Kidney epithelial cell (primary cell): ENCODE data around the gene CSRNP3. TPM values are rescaled to one million over a fixed set of nuclear protein-coding genes. Genes with fewer than 3 reads are reported as not detected.

Source experiments
- DNase-seq: peaks from one replicate; pipeline ENCODE4 v3.0.0-alpha.2; 2010; ENCODE audit warnings: low read depth
- H3K27me3 ChIP-seq: 2 replicates; pipeline ENCODE4 v1.6.0; 2011; ENCODE audit warnings: low read length; ENCODE audit not compliant: control insufficient read depth, insufficient read depth
- H3K36me3 ChIP-seq: 2 replicates; pipeline ENCODE4 v1.5.1; 2011; ENCODE audit warnings: low read length; ENCODE audit not compliant: control insufficient read depth, insufficient read depth
- H3K4me3 ChIP-seq: 2 replicates; pipeline ENCODE4 v1.5.1; 2011; ENCODE audit warnings: low read depth, mild to moderate bottlenecking, control low read depth, low read length
- total RNA-seq: library from RNA; depleted of rRNA; stranded (reverse); fragments of >200 nt; gene quantifications from 2 replicates; pipeline ENCODE4 v1.2.3, GENCODE V29; 2015
- TF ChIP-seq, protein P1 (sequence below): IDR thresholded peaks from 2 replicates; pipeline ENCODE4 v1.5.1; 2011; ENCODE audit warnings: mild to moderate bottlenecking, moderate library complexity, low read length, control low read depth, inconsistent platforms; ENCODE audit not compliant: insufficient read depth, poor library complexity, severe bottlenecking

The CSRNP3 gene
- total RNA-seq, 1 donor from 2014 or later: 1.6 TPM

DNA sequence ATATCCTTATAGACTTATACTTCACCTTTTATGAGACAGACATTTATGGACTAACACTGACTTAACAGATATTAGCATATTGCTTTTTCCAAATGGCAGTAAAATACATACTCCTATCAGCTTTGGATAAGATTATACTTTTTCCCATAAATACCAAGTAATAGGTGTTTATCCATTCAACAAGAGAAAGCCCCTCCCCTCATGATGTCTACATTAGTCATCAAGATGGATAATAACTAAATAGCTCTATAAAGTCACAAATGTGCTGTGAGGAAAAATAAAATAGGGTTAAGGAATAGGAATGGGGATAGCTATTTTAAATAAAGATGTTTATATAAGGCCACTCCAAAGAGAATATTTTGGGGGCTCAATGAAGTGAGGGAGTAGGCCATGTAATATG, 39.4 kb downstream of the CSRNP3 start:
- Histone ChIP-seq H3K36me3 (no peaks in the 10 kb centered on the region), H3K27me3 (no peaks in the 10 kb centered on the region), H3K4me3 (no peak overlapping the region)
- TF ChIP-seq, protein P1, sequence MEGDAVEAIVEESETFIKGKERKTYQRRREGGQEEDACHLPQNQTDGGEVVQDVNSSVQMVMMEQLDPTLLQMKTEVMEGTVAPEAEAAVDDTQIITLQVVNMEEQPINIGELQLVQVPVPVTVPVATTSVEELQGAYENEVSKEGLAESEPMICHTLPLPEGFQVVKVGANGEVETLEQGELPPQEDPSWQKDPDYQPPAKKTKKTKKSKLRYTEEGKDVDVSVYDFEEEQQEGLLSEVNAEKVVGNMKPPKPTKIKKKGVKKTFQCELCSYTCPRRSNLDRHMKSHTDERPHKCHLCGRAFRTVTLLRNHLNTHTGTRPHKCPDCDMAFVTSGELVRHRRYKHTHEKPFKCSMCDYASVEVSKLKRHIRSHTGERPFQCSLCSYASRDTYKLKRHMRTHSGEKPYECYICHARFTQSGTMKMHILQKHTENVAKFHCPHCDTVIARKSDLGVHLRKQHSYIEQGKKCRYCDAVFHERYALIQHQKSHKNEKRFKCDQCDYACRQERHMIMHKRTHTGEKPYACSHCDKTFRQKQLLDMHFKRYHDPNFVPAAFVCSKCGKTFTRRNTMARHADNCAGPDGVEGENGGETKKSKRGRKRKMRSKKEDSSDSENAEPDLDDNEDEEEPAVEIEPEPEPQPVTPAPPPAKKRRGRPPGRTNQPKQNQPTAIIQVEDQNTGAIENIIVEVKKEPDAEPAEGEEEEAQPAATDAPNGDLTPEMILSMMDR: no peak
- DNase-seq: no peak

DNA sequence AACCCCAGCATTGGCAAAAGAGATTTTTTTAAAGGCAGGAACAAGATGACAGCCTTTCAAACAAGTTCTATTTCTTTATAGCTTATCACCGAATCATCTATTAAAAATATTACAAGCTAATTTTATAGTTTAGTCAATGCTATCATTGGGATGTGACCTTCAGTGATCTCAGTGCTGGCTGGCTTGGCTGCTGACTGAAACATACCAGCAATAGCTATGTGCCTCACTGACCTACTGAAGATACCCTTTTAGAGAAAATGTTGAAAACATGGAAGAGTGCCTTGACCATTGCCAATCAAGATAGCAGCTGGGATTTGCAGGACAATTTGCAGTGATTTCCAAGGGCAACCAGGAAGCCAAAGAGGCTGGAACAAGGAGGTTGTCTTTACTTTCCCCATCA, 44.0 kb downstream of the CSRNP3 start:
- TF ChIP-seq, protein P1: no peak
- DNase-seq: no peak
- Histone ChIP-seq H3K4me3 (no peak overlapping the region), H3K27me3 (no peaks in the 10 kb centered on the region), H3K36me3 (no peaks in the 10 kb centered on the region)

GRCh38 chr2:165518611-165519010, 49.1 kb downstream of the CSRNP3 start:
- TF ChIP-seq, protein P1: no peak
- Histone ChIP-seq H3K4me3 (no peak overlapping the region), H3K27me3 (no peaks in the 10 kb centered on the region), H3K36me3 (no peaks in the 10 kb centered on the region)
- no peak for DNase-seq

- Histone ChIP-seq H3K4me3 (no peak overlapping the region), H3K36me3 (no peaks in the 10 kb centered on the region), H3K27me3 (no peaks in the 10 kb centered on the region)
- no peak for DNase-seq
- TF ChIP-seq, protein P1: no peak
These were observed 53.2 kb downstream of the CSRNP3 start for GRCh38 chr2:165522719-165523118.

- no peak for DNase-seq
These were observed 55.2 kb downstream of the CSRNP3 start for GRCh38 chr2:165524720-165525119.

DNA sequence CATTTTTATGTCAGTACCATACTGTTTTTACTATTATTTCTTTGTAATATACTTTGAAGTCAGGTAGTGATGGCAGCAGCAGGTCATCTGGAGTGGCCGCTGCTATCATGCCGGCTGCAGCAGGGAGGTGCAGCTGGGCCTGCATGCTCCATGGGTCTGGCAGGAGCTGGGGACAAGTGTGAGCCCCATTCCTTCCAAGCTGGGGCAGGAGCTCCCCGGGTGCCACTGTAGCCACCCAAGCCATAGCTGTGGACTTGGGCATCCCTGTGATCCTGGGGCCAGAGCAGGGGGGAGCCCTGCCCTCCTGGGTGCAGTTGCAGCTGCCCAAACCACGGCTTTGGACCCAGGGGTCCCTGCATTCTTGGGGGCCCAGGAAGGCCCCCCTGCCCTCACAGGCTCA, 59.2 kb downstream of the CSRNP3 start:
- Histone ChIP-seq H3K27me3 (no peaks in the 10 kb centered on the region), H3K4me3 (no peak overlapping the region), H3K36me3 (no peaks in the 10 kb centered on the region)
- TF ChIP-seq, protein P1: no peak
- no peak for DNase-seq

More at GRCh38 chr2:165524720-165525119, 55.2 kb downstream of the CSRNP3 start:
- Histone ChIP-seq H3K4me3 (no peak overlapping the region), H3K36me3 (no peaks in the 10 kb centered on the region), H3K27me3 (no peaks in the 10 kb centered on the region)
- TF ChIP-seq, protein P1: no peak
